HL-60 (cell line): ENCODE results near the gene SLC25A11.

Experiments
- CTCF ChIP-seq: IDR thresholded peaks from one replicate; pipeline ENCODE4 v1.5.1; 2011; ENCODE audit warnings: low read length, control low read depth, inconsistent platforms; ENCODE audit not compliant: insufficient read depth
- GABPA ChIP-seq: IDR thresholded peaks from 2 replicates; pipeline ENCODE4 v1.6.1; 2012; ENCODE audit warnings: low read depth
- POLR2AphosphoS5 ChIP-seq: IDR thresholded peaks from 2 replicates; pipeline ENCODE4 v1.6.1; 2012; ENCODE audit warnings: low read depth
- REST ChIP-seq: IDR thresholded peaks from 2 replicates; pipeline ENCODE4 v1.6.1; 2012; ENCODE audit warnings: low read depth; ENCODE audit not compliant: insufficient replicate concordance
- SPI1 ChIP-seq: IDR thresholded peaks from 2 replicates; pipeline ENCODE4 v1.6.1; 2012; ENCODE audit warnings: low read depth, mild to moderate bottlenecking, borderline replicate concordance

GRCh38 chr17:4893721-4894560 is 45.9 kb downstream of the SLC25A11 start:
- TF ChIP-seq CTCF: no peak
- TF ChIP-seq SPI1: no peak
- no peak for TF ChIP-seq REST
- TF ChIP-seq POLR2AphosphoS5: no peak
- TF ChIP-seq GABPA: no peak
